T-helper 2 cell treated with Interferon-gamma antibody and Interleukin-4, amounts not matched to agents 5 μg/mL and 100 μg/mL, for 36 hours (primary cell): ENCODE measurements around the gene HSD11B1L.

Experiments
- DNase-seq: peaks from one replicate; pipeline ENCODE4 v3.0.0; 2021; ENCODE audit warnings: low spot score
- H3K27ac Mint-ChIP-seq: one replicate; pipeline ENCODE4 v1.8.0; 2021; ENCODE audit warnings: mild to moderate bottlenecking, mixed read lengths
- H3K27me3 Mint-ChIP-seq: one replicate; pipeline ENCODE4 v1.8.0; 2021; ENCODE audit warnings: low read depth, mixed read lengths
- H3K36me3 Mint-ChIP-seq: one replicate; pipeline ENCODE4 v1.8.0; 2021; ENCODE audit warnings: low read depth, mixed read lengths
- H3K4me1 Mint-ChIP-seq: one replicate; pipeline ENCODE4 v1.8.0; 2021; ENCODE audit warnings: low read depth, mixed read lengths
- H3K4me3 Mint-ChIP-seq: one replicate; pipeline ENCODE4 v1.8.0; 2022; ENCODE audit warnings: mild to moderate bottlenecking, moderate library complexity, mixed read lengths
- H3K9me3 Mint-ChIP-seq: one replicate; pipeline ENCODE4 v1.8.0; 2021; ENCODE audit warnings: mixed read lengths

Gene HSD11B1L

GRCh38 chr19:5680437-5681368 lies at the start of gene HSD11B1L, which contains the start of gene MICOS13:
TSS of gene HSD11B1L (plus strand) at chr19:5681027. CDS start at chr19:5684833, 3,806 bp downstream.
TSS of gene MICOS13 (minus strand) at chr19:5680516. CDS start at chr19:5680486, 30 bp downstream.
- DNase-seq, result peak; percentile 98
- Mint-ChIP-seq H3K4me3 (peak within 1 kb of the TSS; percentile 98), H3K36me3 (no peaks in the 10 kb centered on the region), H3K9me3 (no peaks in the 10 kb centered on the region), H3K27ac (peak within 1 kb of the TSS; percentile 90), H3K27me3 (peaks cover 5% of the 10 kb centered on the region), H3K4me1 (peaks cover 16% of the 10 kb centered on the region)

- Mint-ChIP-seq H3K4me1 (peaks cover 36% of the 10 kb centered on the region), H3K27ac (no peak overlapping the region), H3K9me3 (no peaks in the 10 kb centered on the region), H3K4me3 (no peak overlapping the region), H3K27me3 (no peaks in the 10 kb centered on the region), H3K36me3 (peaks cover 38% of the 10 kb centered on the region)
- no peak for DNase-seq
Observed at GRCh38 chr19:5631567-5632240, 49.1 kb upstream of the HSD11B1L start.

GRCh38 chr19:5632241-5632612 lies 48.6 kb upstream of the HSD11B1L start:
- DNase-seq, result no peak
- Mint-ChIP-seq H3K4me1 (peaks cover 36% of the 10 kb centered on the region), H3K36me3 (peaks cover 37% of the 10 kb centered on the region), H3K4me3 (no peak overlapping the region), H3K27ac (no peak overlapping the region), H3K27me3 (no peaks in the 10 kb centered on the region), H3K9me3 (no peaks in the 10 kb centered on the region)

GRCh38 chr19:5632657-5633056 lies 48.2 kb upstream of the HSD11B1L start:
- Mint-ChIP-seq H3K27ac (no peak overlapping the region), H3K36me3 (peaks cover 33% of the 10 kb centered on the region), H3K9me3 (no peaks in the 10 kb centered on the region), H3K27me3 (no peaks in the 10 kb centered on the region), H3K4me1 (peaks cover 32% of the 10 kb centered on the region), H3K4me3 (no peak overlapping the region)
- DNase-seq, result no peak

- Mint-ChIP-seq H3K4me1 (peaks cover 17% of the 10 kb centered on the region), H3K4me3 (no peak overlapping the region), H3K27ac (no peak overlapping the region)
Observed at GRCh38 chr19:5635427-5635826, 45.4 kb upstream of the HSD11B1L start.

GRCh38 chr19:5637971-5638370 lies 42.9 kb upstream of the HSD11B1L start:
- H3K4me1 Mint-ChIP-seq, result peaks cover 5% of the 10 kb centered on the region
- no peaks in the 10 kb centered on the region for H3K9me3 Mint-ChIP-seq
- no peak for DNase-seq
- H3K36me3 Mint-ChIP-seq, result peaks cover 31% of the 10 kb centered on the region
- H3K27me3 Mint-ChIP-seq, result no peaks in the 10 kb centered on the region
- H3K4me3 Mint-ChIP-seq, result no peak overlapping the region
- H3K27ac Mint-ChIP-seq, result no peak overlapping the region

More at GRCh38 chr19:5635427-5635826, 45.4 kb upstream of the HSD11B1L start:
- no peaks in the 10 kb centered on the region for H3K9me3 Mint-ChIP-seq
- no peaks in the 10 kb centered on the region for H3K27me3 Mint-ChIP-seq
- H3K36me3 Mint-ChIP-seq, result peaks cover 27% of the 10 kb centered on the region
- DNase-seq, result no peak

- H3K27ac Mint-ChIP-seq, result no peak overlapping the region
- peaks cover 49% of the 10 kb centered on the region for H3K36me3 Mint-ChIP-seq
- no peak overlapping the region for H3K4me3 Mint-ChIP-seq
- H3K9me3 Mint-ChIP-seq, result no peaks in the 10 kb centered on the region
- H3K4me1 Mint-ChIP-seq, result peaks cover 3% of the 10 kb centered on the region
- no peak for DNase-seq
- no peaks in the 10 kb centered on the region for H3K27me3 Mint-ChIP-seq
Observed at GRCh38 chr19:5641171-5641570, 39.7 kb upstream of the HSD11B1L start.

GRCh38 chr19:5642204-5642603 lies 38.6 kb upstream of the HSD11B1L start:
- Mint-ChIP-seq H3K27me3 (no peaks in the 10 kb centered on the region), H3K36me3 (peaks cover 59% of the 10 kb centered on the region), H3K27ac (no peak overlapping the region), H3K4me3 (no peak overlapping the region), H3K4me1 (peaks cover 3% of the 10 kb centered on the region), H3K9me3 (no peaks in the 10 kb centered on the region)
- DNase-seq, result no peak

GRCh38 chr19:5643060-5643459 lies 37.8 kb upstream of the HSD11B1L start:
- Mint-ChIP-seq H3K27me3 (no peaks in the 10 kb centered on the region), H3K4me1 (peaks cover 3% of the 10 kb centered on the region), H3K27ac (no peak overlapping the region), H3K4me3 (no peak overlapping the region), H3K36me3 (peaks cover 65% of the 10 kb centered on the region), H3K9me3 (no peaks in the 10 kb centered on the region)
- DNase-seq, result no peak

GRCh38 chr19:5644037-5644436 lies 36.8 kb upstream of the HSD11B1L start:
- H3K27ac Mint-ChIP-seq, result no peak overlapping the region
- no peaks in the 10 kb centered on the region for H3K9me3 Mint-ChIP-seq
- no peaks in the 10 kb centered on the region for H3K27me3 Mint-ChIP-seq
- peaks cover 70% of the 10 kb centered on the region for H3K36me3 Mint-ChIP-seq
- DNase-seq, result no peak
- H3K4me3 Mint-ChIP-seq, result no peak overlapping the region
- peaks cover 3% of the 10 kb centered on the region for H3K4me1 Mint-ChIP-seq

- peaks cover 72% of the 10 kb centered on the region for H3K36me3 Mint-ChIP-seq
- no peak for DNase-seq
- H3K4me1 Mint-ChIP-seq, result peaks cover 3% of the 10 kb centered on the region
- H3K27me3 Mint-ChIP-seq, result no peaks in the 10 kb centered on the region
- no peak overlapping the region for H3K27ac Mint-ChIP-seq
- no peak overlapping the region for H3K4me3 Mint-ChIP-seq
- no peaks in the 10 kb centered on the region for H3K9me3 Mint-ChIP-seq
Observed at GRCh38 chr19:5645409-5645808, 35.4 kb upstream of the HSD11B1L start.

GRCh38 chr19:5646703-5647102 lies 34.1 kb upstream of the HSD11B1L start:
- Mint-ChIP-seq H3K4me3 (no peak overlapping the region), H3K4me1 (no peaks in the 10 kb centered on the region), H3K27ac (peak overlapping the region; percentile 2), H3K27me3 (no peaks in the 10 kb centered on the region), H3K36me3 (peaks cover 76% of the 10 kb centered on the region), H3K9me3 (no peaks in the 10 kb centered on the region)
- DNase-seq, result no peak

GRCh38 chr19:5648464-5648863 lies 32.4 kb upstream of the HSD11B1L start:
- Mint-ChIP-seq H3K9me3 (no peaks in the 10 kb centered on the region), H3K27me3 (no peaks in the 10 kb centered on the region), H3K36me3 (peaks cover 79% of the 10 kb centered on the region), H3K27ac (no peak overlapping the region), H3K4me1 (no peaks in the 10 kb centered on the region), H3K4me3 (no peak overlapping the region)
- no peak for DNase-seq

- no peak for DNase-seq
- H3K27me3 Mint-ChIP-seq, result no peaks in the 10 kb centered on the region
- no peak overlapping the region for H3K4me3 Mint-ChIP-seq
- H3K4me1 Mint-ChIP-seq, result no peaks in the 10 kb centered on the region
- H3K36me3 Mint-ChIP-seq, result peaks cover 73% of the 10 kb centered on the region
- no peak overlapping the region for H3K27ac Mint-ChIP-seq
- H3K9me3 Mint-ChIP-seq, result no peaks in the 10 kb centered on the region
Observed at GRCh38 chr19:5651361-5651760, 29.5 kb upstream of the HSD11B1L start.
